ENCODE data around the gene RFK. TPM values are rescaled to one million over a fixed set of nuclear protein-coding genes. Genes with fewer than 3 reads are reported as not detected.

RFK gene
- total RNA-seq (2016; rRNA removed; fragmentation: Illumina TruSeq; extraction: Trizol) = 37.2 and 56.5 TPM in 2 replicates
- 7.6 and 10.1 TPM in 2 replicates for total RNA-seq (2016; cell fraction: cytosol; rRNA removed; fragmentation: Illumina TruSeq; extraction: Trizol; ENCODE audit: low read depth)
- total RNA-seq (2016; cell fraction: insoluble cytoplasmic fraction; rRNA removed; fragmentation: Illumina TruSeq; extraction: Trizol) = 35.6 and 54.0 TPM in 2 replicates
- 27.8 and 28.5 TPM in 2 replicates for total RNA-seq (2016; cell fraction: membrane; rRNA removed; fragmentation: Illumina TruSeq; extraction: Trizol)
- total RNA-seq (2016; cell fraction: nucleus; rRNA removed; fragmentation: Illumina TruSeq; extraction: Trizol) = 12.9 and 19.7 TPM in 2 replicates
- 15.5 and 18.2 TPM in 2 replicates for polyA plus RNA-seq (2011; rRNA removed)
- polyA plus RNA-seq (2011; cell fraction: cytosol; rRNA removed) = 7.6 and 12.8 TPM in 2 replicates
- 3.0 and 4.3 TPM in 2 replicates for polyA plus RNA-seq (2011; cell fraction: nucleus; rRNA removed)
- polyA plus RNA-seq (2012) = 23.4 and 28.5 TPM in 2 replicates
- 10.0 and 12.2 TPM in 2 replicates for polyA plus RNA-seq (2016; cell fraction: cytosol; fragmentation: Illumina TruSeq; extraction: Trizol; ENCODE audit: low read depth)
- 51.8 and 54.0 TPM in 2 replicates for polyA plus RNA-seq (2016; cell fraction: insoluble cytoplasmic fraction; fragmentation: Illumina TruSeq; extraction: Trizol; ENCODE audit: low read depth)
- 26.0 and 26.7 TPM in 2 replicates for polyA plus RNA-seq (2016; cell fraction: membrane; fragmentation: Illumina TruSeq; extraction: Trizol; ENCODE audit: low read depth)
- polyA plus RNA-seq (2016; cell fraction: nucleus; fragmentation: Illumina TruSeq; extraction: Trizol; ENCODE audit: insufficient read depth, low read depth) = 20.2 and 24.4 TPM in 2 replicates
- polyA minus RNA-seq (2011; rRNA and poly(A)+ RNA removed; ENCODE audit: low replicate concordance) = 4.2 and 5.1 TPM in 2 replicates
- 13.5 and 15.4 TPM in 2 replicates for polyA minus RNA-seq (2011; cell fraction: cytosol; rRNA and poly(A)+ RNA removed)
- polyA minus RNA-seq (2011; cell fraction: nucleus; rRNA and poly(A)+ RNA removed) = 8.2 and 11.7 TPM in 2 replicates
- Bru-seq, nascent RNA = percentile 82 among the genes with signal in this experiment
- percentile 95 among the genes with signal in this experiment for BruChase-seq, experiment 1, labeled RNA remaining after a 6-hour chase
- BruChase-seq, experiment 2, labeled RNA remaining after a 2-hour chase = percentile 89 among the genes with signal in this experiment
- long read RNA-seq, experiment 1, transcript RFK-201 (4 exons, 2,684 nt) = major isoform, 44 of 47 reads
- long read RNA-seq, experiment 1, partial matches to known transcripts = 1 of 47 reads
- long read RNA-seq, experiment 1, other reads (novel, unspliced or antisense) = 2 of 47 reads
- long read RNA-seq, experiment 2, transcript RFK-201 (4 exons, 2,684 nt) = major isoform, 9 of 48 reads
- long read RNA-seq, experiment 2, partial matches to known transcripts = 0 of 48 reads
- long read RNA-seq, experiment 2, other reads (novel, unspliced or antisense) = 39 of 48 reads

GRCh38 chr9:76394195-76394959, at the start of gene RFK:
TSS of gene RFK (minus strand) at chr9:76394426. CDS start at chr9:76394171, 255 bp downstream.
- no TSS peak for BruUV-seq (replicated peaks)
- Histone ChIP-seq H3K27me3 (ENCODE audit: control insufficient read depth in 1 of 2, insufficient read depth in 2 of 2, low read length in 2 of 2) (no peaks in the 10 kb centered on the region), H3K4me3 (replicated peaks in 1 of 3; ENCODE audit: insufficient read depth in 1 of 3, low read depth in 2 of 3, low read length in 3 of 3) (peak within 1 kb of the TSS; percentile 60 to 83 (median 74)), H3K4me2 (ENCODE audit: low read depth, low read length) (peak within 1 kb of the TSS; percentile 77), H2AFZ (ENCODE audit: low read length) (peak within 1 kb of the TSS; percentile 50), H3K36me3 (replicated peaks in 1 of 2; ENCODE audit: control insufficient read depth in 1 of 2, insufficient read depth in 2 of 2, low read length in 2 of 2) (no peaks in the 10 kb centered on the region), H3K9ac (ENCODE audit: insufficient read depth, low read depth, low read length) (peak within 1 kb of the TSS; percentile 89), H3K79me2 (ENCODE audit: insufficient read depth, low read length) (peaks cover 30% of the 10 kb centered on the region), H3K4me1 (ENCODE audit: insufficient read depth, low read length) (peaks cover 45% of the 10 kb centered on the region), H3K27ac (ENCODE audit: extremely low read length, insufficient read depth, low read length) (peak within 1 kb of the TSS; percentile 96), H3K9me3 (ENCODE audit: low read length) (no peaks in the 10 kb centered on the region), H4K20me1 (ENCODE audit: insufficient read depth, low read length) (no peaks in the 10 kb centered on the region)
- ChIA-PET CTCF (ENCODE audit: low intra/inter-chr PET ratio, low total read pairs) (no interaction called here), POLR2A (interaction anchor here (0.6 to 2.9 kb wide), 17 partner anchors 8 to 1638 kb away, joined by 3 to 18 read pairs (median 6); partner anchors contain the start of genes NMRK1 and OSTF1)
- WGBS (ENCODE audit: low lambda C conversion rate) = under 1% methylated on average over 38 of the region's 81 CpGs
- DNase-seq (ENCODE audit: low spot score) (peak; percentile 85), ATAC-seq (peak; percentile 88), FAIRE-seq (peak; percentile 21)
- in situ Hi-C loops (cut with HindIII; ENCODE audit: extremely low pct_ligation_motif_present, low pct_unique_long_range_greater_than_20kb) (no loop called here), intact Hi-C loops (cut with micrococcal nuclease; ENCODE audit: unreplicated experiment) (loop anchor here (1.0 to 5.0 kb wide), 4 partner anchors 8 to 77 kb away; partner anchors contain the start of gene GCNT1)
- peak; percentile 9; the same call in 1 of the 2 replicates for TF ChIP-seq ZNF775 (CRISPR knock-in tag; IDR thresholded peaks at IDR 0.05; ENCODE audit: borderline replicate concordance)
- TF ChIP-seq ZNF607 (CRISPR knock-in tag; IDR thresholded peaks at IDR 0.05; ENCODE audit: borderline replicate concordance) = peak; percentile 57; the same call in 1 of the 2 replicates
- peak; percentile 72; the same call in 1 of the 2 replicates for TF ChIP-seq ZNF772 (CRISPR knock-in tag; IDR thresholded peaks at IDR 0.05)
- no peak for TF ChIP-seq ATRX (CRISPR knock-in tag; IDR thresholded peaks at IDR 0.05; ENCODE audit: borderline replicate concordance)
- TF ChIP-seq HNF4A (CRISPR knock-in tag; IDR thresholded peaks at IDR 0.05) = no peak
- TF ChIP-seq PITX1 (CRISPR knock-in tag; IDR thresholded peaks at IDR 0.05) = no peak
- no peak for TF ChIP-seq ZNF83 (CRISPR knock-in tag; IDR thresholded peaks at IDR 0.05; ENCODE audit: borderline replicate concordance)
- TF ChIP-seq MXD4 (CRISPR knock-in tag; IDR thresholded peaks at IDR 0.05) = peak; percentile 66
- TF ChIP-seq NR1H2 (CRISPR knock-in tag; IDR thresholded peaks at IDR 0.05; ENCODE audit: borderline replicate concordance, low read depth) = peak; percentile 22; the same call in 1 of the 2 replicates
- TF ChIP-seq MAZ (IDR thresholded peaks at IDR 0.05; ENCODE audit: borderline replicate concordance, low read depth, low read length) = peak; percentile 74
- TF ChIP-seq MAZ (CRISPR knock-in tag; IDR thresholded peaks at IDR 0.05; ENCODE audit: low read depth) = peak; percentile 63
- TF ChIP-seq ZFP37 (CRISPR knock-in tag; IDR thresholded peaks at IDR 0.05; ENCODE audit: borderline replicate concordance) = no peak; the same call in 1 of the 2 replicates
- TF ChIP-seq NFIC (IDR thresholded peaks at IDR 0.05; ENCODE audit: low read length) = no peak
- TF ChIP-seq NFKBIZ (CRISPR knock-in tag; IDR thresholded peaks at IDR 0.05) = no peak; the same call in 1 of the 2 replicates
- TF ChIP-seq, protein P1, sequence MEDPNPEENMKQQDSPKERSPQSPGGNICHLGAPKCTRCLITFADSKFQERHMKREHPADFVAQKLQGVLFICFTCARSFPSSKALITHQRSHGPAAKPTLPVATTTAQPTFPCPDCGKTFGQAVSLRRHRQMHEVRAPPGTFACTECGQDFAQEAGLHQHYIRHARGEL (CRISPR knock-in tag; IDR thresholded peaks at IDR 0.05) = no peak
- no peak for TF ChIP-seq RBM22 (optimal IDR thresholded peaks at IDR 0.05; ENCODE audit: low read length)
- no peak for TF ChIP-seq NFIB (CRISPR knock-in tag; IDR thresholded peaks at IDR 0.05; ENCODE audit: borderline replicate concordance)
- TF ChIP-seq ZNF460 (CRISPR knock-in tag; IDR thresholded peaks at IDR 0.05; ENCODE audit: borderline replicate concordance) = no peak
- 0 out of 2 replicates have a peak, but pooled peaks have one; percentile 21 for TF ChIP-seq IRF2 (CRISPR knock-in tag; IDR thresholded peaks at IDR 0.05)

All from HepG2 (cell line).